Measurements from ENCODE around the gene ARL16. TPM values are rescaled to one million over a fixed set of nuclear protein-coding genes. Genes with fewer than 3 reads are reported as not detected.
"Not testable (repeated sequence)": the region's sequence is repeated elsewhere in the genome, so short reads cannot be mapped to it uniquely, and the experiment has no call there.

ARL16 gene
- total RNA-seq, 6 donors from 2014 or later = 16.9 to 47.1 (median 20.5) TPM

DNA sequence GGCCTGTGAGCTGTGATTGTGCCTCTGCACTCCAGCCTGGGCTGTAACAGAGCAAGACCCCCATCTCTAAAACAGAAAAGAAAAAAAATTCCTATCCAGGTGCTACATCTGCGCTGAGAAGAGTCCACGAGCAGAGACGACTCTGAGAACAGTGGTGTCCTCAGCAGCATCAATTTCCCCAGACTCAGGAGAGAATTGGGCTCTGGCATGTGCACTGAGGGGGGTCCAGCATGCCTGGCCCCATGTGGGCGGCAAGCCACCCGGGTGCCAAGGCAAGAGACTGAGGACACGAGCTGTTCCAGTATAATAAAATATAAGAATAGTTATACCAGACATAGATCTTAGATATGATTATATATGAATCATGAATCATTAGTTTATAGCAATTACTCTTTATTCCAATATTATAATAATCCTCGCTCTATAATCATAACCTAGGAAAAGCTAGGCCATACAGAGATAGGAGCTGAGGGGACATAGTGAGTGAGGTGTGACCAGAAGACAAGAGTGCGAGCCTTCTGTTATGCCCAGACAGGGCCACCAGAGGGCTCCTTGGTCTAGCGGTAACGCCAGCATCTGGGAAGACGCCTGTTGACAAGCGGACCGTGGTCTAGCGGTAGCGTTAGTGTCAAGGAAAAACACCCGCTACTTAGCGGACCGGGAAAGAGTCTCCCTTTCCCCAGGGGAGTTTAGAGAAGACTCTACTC, 7.9 kb downstream of the ARL16 start:
- H3K36me3 ChIP-seq = peaks cover 14 to 40% (median 36%) of the 10 kb centered on the region in 4 donors
- not testable (repeated sequence) for H3K4me3 ChIP-seq

DNA sequence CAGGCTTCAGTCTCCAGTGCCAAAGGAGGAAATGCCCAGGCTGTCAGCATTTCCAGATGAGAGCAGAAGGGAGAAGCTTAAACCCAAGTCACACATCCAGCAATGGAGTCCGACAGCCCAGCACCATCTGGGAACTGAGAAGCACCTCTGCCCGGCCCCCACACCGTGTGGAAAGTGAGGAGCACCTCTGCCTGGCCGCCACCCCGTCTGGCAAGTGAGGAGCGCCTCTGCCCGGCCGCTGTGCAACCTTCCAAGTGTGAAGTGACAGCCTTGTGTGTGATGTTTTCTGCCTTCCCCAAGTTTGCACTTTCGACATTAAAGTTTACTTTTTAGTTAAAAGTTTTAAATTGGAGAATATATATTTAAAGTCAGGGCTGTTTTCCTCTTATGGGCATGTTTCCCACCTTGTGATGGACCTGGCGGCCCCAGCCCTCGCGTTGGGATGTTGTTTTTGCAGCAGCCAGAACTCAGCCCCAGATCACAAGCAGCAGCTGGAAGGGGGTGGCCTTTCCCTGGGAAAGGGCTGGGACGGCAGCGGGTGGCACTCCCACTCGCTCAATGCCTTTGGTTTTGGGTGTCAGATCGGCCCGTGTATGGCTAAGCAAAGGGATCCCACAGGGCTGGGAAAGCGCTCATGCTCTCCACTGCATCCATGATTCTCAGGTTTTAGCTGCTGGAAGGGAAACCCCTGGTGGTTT, 9.9 kb downstream of the ARL16 start:
- H3K4me3 ChIP-seq = no peak overlapping the region
- TF ChIP-seq POLR2A (IDR thresholded peaks at IDR 0.05) (no peak), POLR2AphosphoS5 (IDR thresholded peaks at IDR 0.05) (no peak), EP300 (IDR thresholded peaks at IDR 0.05) (no peak)
- TF ChIP-seq, protein P1, sequence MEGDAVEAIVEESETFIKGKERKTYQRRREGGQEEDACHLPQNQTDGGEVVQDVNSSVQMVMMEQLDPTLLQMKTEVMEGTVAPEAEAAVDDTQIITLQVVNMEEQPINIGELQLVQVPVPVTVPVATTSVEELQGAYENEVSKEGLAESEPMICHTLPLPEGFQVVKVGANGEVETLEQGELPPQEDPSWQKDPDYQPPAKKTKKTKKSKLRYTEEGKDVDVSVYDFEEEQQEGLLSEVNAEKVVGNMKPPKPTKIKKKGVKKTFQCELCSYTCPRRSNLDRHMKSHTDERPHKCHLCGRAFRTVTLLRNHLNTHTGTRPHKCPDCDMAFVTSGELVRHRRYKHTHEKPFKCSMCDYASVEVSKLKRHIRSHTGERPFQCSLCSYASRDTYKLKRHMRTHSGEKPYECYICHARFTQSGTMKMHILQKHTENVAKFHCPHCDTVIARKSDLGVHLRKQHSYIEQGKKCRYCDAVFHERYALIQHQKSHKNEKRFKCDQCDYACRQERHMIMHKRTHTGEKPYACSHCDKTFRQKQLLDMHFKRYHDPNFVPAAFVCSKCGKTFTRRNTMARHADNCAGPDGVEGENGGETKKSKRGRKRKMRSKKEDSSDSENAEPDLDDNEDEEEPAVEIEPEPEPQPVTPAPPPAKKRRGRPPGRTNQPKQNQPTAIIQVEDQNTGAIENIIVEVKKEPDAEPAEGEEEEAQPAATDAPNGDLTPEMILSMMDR (IDR thresholded peaks at IDR 0.05) = no peak
- ATAC-seq (ENCODE audit: low FRiP score in 2 of 2) = no peak
- peaks cover 0 to under 1% (median 0%) of the 10 kb centered on the region in 4 donors for H3K4me1 ChIP-seq
- DNase-seq = peak in 1 of 2 donors; percentile 63
- no peak overlapping the region for H3K27ac ChIP-seq
- H3K9me3 ChIP-seq = no peaks in the 10 kb centered on the region
- H3K36me3 ChIP-seq = peaks cover 14 to 58% (median 50%) of the 10 kb centered on the region in 4 donors
- H3K27me3 ChIP-seq = no peaks in the 10 kb centered on the region
- 89 to 90% methylated on average over 12 to 18 of the region's 18 CpGs for WGBS, 2 donors

More for the DNA sequence above, 7.9 kb downstream of the ARL16 start:
- DNase-seq; H3K9me3 ChIP-seq; H3K27ac ChIP-seq; ATAC-seq (ENCODE audit: low FRiP score in 2 of 2); H3K27me3 ChIP-seq; H3K4me1 ChIP-seq: not testable (repeated sequence)
- 38 to 39% methylated on average over 18 of the region's 18 CpGs for WGBS, 2 donors
- TF ChIP-seq, protein P1 (IDR thresholded peaks at IDR 0.05) = peak; percentile 52 to 70 (median 60)

DNA sequence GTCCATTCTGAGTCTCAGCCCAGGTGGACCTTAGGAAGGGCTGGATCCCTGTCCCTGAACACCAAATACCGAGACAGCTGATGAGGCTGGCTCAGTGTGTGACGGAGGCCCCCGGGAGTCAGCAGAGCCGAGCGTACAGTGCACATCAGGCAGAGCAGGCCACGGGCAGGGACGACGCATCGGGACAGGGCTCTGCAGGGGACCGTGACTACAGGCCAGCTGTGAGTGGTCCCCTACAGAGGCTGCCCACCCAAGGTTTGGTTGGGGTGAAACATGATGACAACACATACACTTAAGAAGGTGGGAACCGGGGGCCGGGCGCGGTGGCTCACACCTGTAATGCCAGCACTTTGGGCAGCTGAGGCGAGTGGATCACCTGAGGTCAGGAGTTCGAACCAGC, 10.6 kb downstream of the ARL16 start:
- H3K4me1 ChIP-seq = peaks cover under 1 to 9% (median 3%) of the 10 kb centered on the region in 4 donors
- no peaks in the 10 kb centered on the region for H3K27me3 ChIP-seq
- peak in 1 of 2 donors; percentile 73 for DNase-seq
- H3K4me3 ChIP-seq = no peak overlapping the region
- no peaks in the 10 kb centered on the region for H3K9me3 ChIP-seq
- peak in 1 of 2 donors; percentile 7 for ATAC-seq (ENCODE audit: low FRiP score in 2 of 2)
- peaks cover 14 to 58% (median 50%) of the 10 kb centered on the region in 4 donors for H3K36me3 ChIP-seq
- 95 to 98% methylated on average over 6 to 12 of the region's 16 CpGs for WGBS, 2 donors
- TF ChIP-seq, protein P1 (IDR thresholded peaks at IDR 0.05) = no peak
- no peak for TF ChIP-seq EP300 (IDR thresholded peaks at IDR 0.05)
- H3K27ac ChIP-seq = no peak overlapping the region

DNA sequence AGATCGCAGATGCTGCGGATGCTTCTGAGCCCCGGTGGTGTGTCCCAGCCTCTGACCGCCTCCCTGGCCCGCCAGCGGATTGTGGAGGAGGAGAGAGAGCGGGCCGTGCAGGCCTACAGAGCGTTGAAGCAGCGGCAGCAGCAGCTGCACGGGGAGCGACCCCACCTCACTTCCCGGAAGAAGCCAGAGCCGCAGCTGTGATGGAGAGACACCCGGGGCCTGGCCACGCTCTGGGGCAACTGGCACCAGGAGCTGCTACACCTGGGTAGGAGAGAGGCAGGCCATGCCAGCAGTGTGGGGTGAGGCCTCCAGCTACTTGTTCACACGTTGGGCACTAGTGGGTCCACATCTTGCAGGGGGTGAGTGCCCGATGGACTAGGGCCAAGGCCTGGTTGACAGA, 11.1 kb downstream of the ARL16 start:
- 90 to 94% methylated on average over 15 to 18 of the region's 18 CpGs for WGBS, 2 donors
- ATAC-seq (ENCODE audit: low FRiP score in 2 of 2) (peak in 1 of 2 donors; percentile 13), DNase-seq (peak in 1 of 2 donors; percentile 76)
- no peak overlapping the region for H3K4me3 ChIP-seq
- H3K36me3 ChIP-seq = peaks cover 14 to 58% (median 50%) of the 10 kb centered on the region in 4 donors
- H3K9me3 ChIP-seq = no peaks in the 10 kb centered on the region
- H3K4me1 ChIP-seq = peaks cover 5 to 13% (median 7%) of the 10 kb centered on the region in 4 donors
- H3K27me3 ChIP-seq = no peaks in the 10 kb centered on the region
- TF ChIP-seq EP300 (IDR thresholded peaks at IDR 0.05) = no peak
- TF ChIP-seq, protein P1 (IDR thresholded peaks at IDR 0.05) = no peak
- TF ChIP-seq POLR2A (IDR thresholded peaks at IDR 0.05) = no peak
- TF ChIP-seq POLR2AphosphoS5 (IDR thresholded peaks at IDR 0.05) = no peak
- H3K27ac ChIP-seq = no peak overlapping the region
